ENCODE results near the gene SORD. TPM values are rescaled to one million over a fixed set of nuclear protein-coding genes. Genes with fewer than 3 reads are reported as not detected.

Gene SORD
- total RNA-seq, 4 donors from 2014 or later, result 9.6 to 15.0 (median 13.1) TPM

DNA sequence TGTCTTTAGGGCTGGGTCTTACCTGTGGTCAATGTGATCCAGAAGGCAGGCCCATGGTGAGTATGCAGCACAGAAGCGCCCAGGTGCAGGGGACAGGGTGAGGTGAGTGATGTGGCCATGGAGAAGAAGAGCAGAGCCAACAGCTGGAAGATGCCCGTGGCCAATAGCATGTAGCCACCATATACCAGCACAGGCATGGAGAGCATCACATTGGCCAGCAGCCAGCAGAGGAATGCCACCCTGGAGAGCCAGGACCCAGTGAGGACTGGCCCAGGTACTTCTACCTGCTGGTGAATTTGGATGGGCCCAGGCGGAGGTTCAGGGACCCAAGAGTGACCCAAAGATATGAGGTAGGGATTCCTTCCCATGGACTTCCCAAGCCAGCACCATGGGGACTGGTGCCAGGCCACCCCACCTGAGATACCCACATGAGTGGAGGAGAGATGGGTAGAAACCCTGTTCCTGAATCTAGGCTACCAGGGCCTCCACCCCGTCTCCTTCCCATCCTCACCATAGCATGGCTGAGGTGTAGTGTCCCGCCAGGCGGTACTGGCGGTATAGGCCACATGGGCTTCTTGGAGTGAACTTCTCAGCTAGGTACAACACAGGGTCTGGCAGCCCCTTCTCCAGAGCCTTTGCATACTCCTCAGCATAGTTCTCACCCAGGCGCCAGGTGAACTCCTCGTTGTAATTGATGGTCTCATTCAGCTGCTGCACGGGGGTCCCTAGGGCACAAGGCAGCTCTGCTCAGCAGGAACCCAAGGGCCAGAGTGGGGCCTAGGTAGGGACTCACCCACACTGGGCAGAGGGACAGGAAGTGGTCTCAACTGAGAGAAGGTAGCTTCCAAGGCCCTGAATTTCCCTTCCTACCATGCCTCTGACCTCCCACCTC lies 97.3 kb downstream of the SORD start:
- H3K27me3 ChIP-seq, result peaks cover 8 to 70% of the 10 kb centered on the region in 2 donors

DNA sequence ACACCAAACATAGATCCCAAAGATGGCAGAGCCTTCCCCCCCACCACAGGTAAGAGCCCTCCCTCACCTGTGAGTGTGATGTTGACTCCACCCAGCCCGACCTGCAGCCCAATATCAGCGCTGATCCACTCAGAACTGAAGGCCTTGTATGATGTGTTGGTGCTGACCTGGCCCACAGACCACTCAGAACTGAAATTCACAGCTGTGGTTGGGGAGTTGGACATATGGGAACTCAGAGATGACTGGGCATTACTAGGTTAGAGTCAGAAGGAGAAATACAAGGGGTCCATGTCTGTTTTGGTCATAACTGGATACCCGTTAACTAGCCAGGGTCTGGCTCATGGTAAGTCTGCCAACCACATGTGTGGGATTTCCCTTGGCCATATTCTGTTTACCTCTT lies 98.0 kb downstream of the SORD start:
- Histone ChIP-seq H3K4me3 (no peak overlapping the region), H3K27me3 (peaks cover 6 to 70% of the 10 kb centered on the region in 2 donors), H3K9me3 (no peaks in the 10 kb centered on the region), H3K27ac (no peak overlapping the region), H3K36me3 (no peaks in the 10 kb centered on the region), H3K4me1 (peaks cover 0 to 23% (median 12%) of the 10 kb centered on the region in 4 donors)
- 92 to 97% methylated on average over 3 of the region's 3 CpGs for WGBS, 2 donors
- TF ChIP-seq, protein P1, sequence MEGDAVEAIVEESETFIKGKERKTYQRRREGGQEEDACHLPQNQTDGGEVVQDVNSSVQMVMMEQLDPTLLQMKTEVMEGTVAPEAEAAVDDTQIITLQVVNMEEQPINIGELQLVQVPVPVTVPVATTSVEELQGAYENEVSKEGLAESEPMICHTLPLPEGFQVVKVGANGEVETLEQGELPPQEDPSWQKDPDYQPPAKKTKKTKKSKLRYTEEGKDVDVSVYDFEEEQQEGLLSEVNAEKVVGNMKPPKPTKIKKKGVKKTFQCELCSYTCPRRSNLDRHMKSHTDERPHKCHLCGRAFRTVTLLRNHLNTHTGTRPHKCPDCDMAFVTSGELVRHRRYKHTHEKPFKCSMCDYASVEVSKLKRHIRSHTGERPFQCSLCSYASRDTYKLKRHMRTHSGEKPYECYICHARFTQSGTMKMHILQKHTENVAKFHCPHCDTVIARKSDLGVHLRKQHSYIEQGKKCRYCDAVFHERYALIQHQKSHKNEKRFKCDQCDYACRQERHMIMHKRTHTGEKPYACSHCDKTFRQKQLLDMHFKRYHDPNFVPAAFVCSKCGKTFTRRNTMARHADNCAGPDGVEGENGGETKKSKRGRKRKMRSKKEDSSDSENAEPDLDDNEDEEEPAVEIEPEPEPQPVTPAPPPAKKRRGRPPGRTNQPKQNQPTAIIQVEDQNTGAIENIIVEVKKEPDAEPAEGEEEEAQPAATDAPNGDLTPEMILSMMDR (IDR thresholded peaks at IDR 0.05), result no peak
- TF ChIP-seq POLR2A (IDR thresholded peaks at IDR 0.05), result no peak
- DNase-seq (ENCODE audit: low spot score in 2 of 2), result no peak

More for the DNA sequence above, 97.3 kb downstream of the SORD start:
- DNase-seq (ENCODE audit: low spot score in 2 of 2), result no peak
- Histone ChIP-seq H3K36me3 (no peaks in the 10 kb centered on the region), H3K9me3 (no peaks in the 10 kb centered on the region), H3K27ac (no peak overlapping the region), H3K4me3 (no peak overlapping the region), H3K4me1 (peaks cover 0 to 25% (median 12%) of the 10 kb centered on the region in 4 donors)
- WGBS, 2 donors, result 96 to 97% methylated on average over 9 of the region's 10 CpGs
- TF ChIP-seq EP300 (IDR thresholded peaks at IDR 0.05), result no peak
- TF ChIP-seq POLR2A (IDR thresholded peaks at IDR 0.05), result no peak
- TF ChIP-seq, protein P1 (IDR thresholded peaks at IDR 0.05), result no peak

DNA sequence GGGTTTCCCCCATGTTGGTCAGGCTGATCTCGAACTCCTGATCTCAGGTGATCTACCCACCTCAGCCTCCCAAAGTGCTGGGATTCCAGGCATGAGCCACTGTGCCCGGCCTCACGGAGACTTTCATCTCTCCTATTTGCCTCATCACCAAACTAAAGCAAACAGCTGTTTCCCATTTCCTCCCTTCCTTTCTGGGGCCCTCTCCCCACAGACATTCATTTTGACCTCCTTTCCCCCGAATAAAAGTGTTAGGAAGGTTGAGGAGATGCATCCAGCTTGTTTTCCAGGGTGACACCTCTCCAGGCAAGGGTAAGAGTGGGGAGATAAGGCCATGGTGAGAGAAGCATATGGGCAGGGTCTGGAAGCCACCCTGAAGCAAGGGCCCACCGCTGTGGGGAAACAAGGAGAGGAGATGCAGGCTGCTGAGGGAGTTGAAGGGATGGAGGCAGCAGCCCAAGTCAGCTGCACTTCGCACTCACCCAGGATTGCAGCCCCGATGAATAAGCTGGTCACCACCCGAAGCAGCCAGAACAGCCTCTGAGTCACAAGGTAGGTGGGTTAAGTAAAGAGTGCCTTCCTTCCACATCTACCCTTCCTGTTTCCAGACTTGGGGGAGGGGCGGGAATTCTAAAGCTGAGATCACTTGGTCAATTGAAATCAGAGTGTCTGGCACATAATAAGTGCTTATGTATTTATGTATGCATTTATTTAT lies 98.9 kb downstream of the SORD start:
- TF ChIP-seq EP300 (IDR thresholded peaks at IDR 0.05) (no peak), POLR2A (IDR thresholded peaks at IDR 0.05) (no peak)
- TF ChIP-seq, protein P1 (IDR thresholded peaks at IDR 0.05), result no peak
- H3K4me1 ChIP-seq, result peaks cover 0 to 14% (median 5%) of the 10 kb centered on the region in 4 donors
- H3K4me3 ChIP-seq, result no peak overlapping the region
- H3K36me3 ChIP-seq, result no peaks in the 10 kb centered on the region
- DNase-seq (ENCODE audit: low spot score in 2 of 2), result no peak
- 54 to 61% methylated on average over 9 of the region's 9 CpGs for WGBS, 2 donors
- H3K27me3 ChIP-seq, result peaks cover 6 to 68% of the 10 kb centered on the region in 2 donors
- no peak overlapping the region for H3K27ac ChIP-seq
- no peaks in the 10 kb centered on the region for H3K9me3 ChIP-seq

DNA sequence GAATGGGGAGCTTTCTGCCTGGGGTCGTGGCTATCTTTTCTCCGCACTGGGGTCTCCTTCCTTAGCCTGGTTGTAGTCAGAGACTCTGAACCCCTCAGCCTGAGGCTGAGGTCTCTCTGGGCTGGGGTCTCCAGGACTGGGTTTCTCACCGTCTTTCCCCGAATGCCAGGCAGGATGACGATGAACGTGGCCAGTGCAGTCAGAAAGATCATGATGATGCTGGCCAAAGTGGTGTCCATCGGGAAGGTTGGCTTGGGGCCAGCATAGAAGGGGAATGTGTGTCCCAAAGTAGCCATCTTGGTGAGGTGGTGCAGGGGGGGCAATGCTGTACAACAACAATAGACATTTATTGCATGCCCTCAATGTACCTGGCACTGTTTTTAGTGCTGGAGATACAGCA lies 99.7 kb downstream of the SORD start:
- Histone ChIP-seq H3K27me3 (peaks cover 0 to 60% of the 10 kb centered on the region in 2 donors), H3K36me3 (no peaks in the 10 kb centered on the region), H3K9me3 (no peaks in the 10 kb centered on the region), H3K4me3 (no peak overlapping the region), H3K4me1 (peaks cover 0 to 6% (median under 1%) of the 10 kb centered on the region in 4 donors), H3K27ac (no peak overlapping the region)
- DNase-seq (ENCODE audit: low spot score in 2 of 2), result no peak
- TF ChIP-seq POLR2A (IDR thresholded peaks at IDR 0.05), result no peak
- no peak for TF ChIP-seq EP300 (IDR thresholded peaks at IDR 0.05)
- TF ChIP-seq, protein P1 (IDR thresholded peaks at IDR 0.05), result no peak
- 78 to 91% methylated on average over 7 of the region's 7 CpGs for WGBS, 2 donors

DNA sequence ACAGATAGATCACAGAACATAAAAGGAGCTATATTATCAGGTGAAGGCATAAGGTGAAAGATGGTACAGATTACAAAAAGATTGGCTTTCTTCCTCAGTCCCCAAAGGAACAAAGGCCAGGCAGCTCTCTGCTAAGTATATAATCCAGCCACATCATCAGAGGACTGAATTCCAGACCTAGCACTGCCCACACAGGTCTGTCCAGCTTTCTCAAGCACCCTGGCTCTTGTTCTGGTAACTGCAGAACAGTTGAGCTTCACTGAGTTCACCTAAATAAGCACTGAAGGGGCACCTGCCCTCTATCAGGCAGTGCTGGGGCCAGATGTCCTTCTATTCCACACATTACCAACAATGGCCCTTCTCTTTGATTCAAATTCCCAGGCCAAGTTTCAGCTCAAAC lies 100.4 kb downstream of the SORD start:
- no peak for TF ChIP-seq EP300 (IDR thresholded peaks at IDR 0.05)
- TF ChIP-seq, protein P1 (IDR thresholded peaks at IDR 0.05), result no peak
- Histone ChIP-seq H3K27me3 (peaks cover 0 to 64% of the 10 kb centered on the region in 2 donors), H3K27ac (no peak overlapping the region), H3K4me3 (no peak overlapping the region), H3K4me1 (no peaks in the 10 kb centered on the region), H3K36me3 (no peaks in the 10 kb centered on the region), H3K9me3 (no peaks in the 10 kb centered on the region)
- DNase-seq (ENCODE audit: low spot score in 2 of 2), result no peak
